ENCODE results near the gene ST3GAL3.
A peak's percentile ranks its signal among the peaks of the same experiment; 100 is the strongest.

Gene ST3GAL3

DNA sequence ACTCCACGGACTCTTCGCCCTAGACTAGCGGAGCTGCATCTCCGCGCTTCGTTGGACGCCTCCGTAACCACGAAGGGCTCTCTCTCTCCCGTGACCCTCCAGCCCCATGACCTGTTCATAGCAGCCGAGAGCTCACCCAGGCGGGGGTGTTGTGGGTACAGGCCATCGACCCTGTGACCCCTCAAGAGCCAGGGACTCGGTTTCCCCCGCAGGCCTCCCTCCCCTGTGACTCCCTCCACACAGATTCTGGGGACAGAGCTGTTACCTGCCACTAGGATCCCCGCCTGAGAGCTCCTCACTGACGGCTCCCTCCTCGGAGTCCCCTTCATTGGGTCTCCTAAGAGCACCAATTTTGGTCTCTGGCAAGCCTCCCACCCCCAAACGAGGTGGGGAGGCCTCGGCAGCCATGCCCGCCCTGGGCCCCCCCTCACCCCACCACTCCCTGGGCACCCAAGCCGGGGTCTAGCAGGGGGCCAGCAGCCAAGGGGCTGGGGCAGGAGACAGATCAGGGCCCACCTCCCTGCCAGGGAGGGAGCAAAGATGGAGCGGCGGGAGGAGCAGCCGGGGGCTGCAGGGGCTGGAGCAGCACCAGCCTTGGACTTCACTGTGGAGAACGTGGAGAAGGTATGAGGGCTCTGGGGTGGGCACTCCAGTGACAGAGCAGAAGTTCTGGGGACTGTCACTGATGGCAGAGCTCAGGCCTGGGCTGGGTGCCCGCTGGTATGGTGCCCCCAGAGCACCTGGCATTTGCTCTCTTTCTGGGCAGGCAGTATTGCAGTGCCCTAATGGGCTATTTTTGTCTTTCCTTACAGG is 239.9 kb downstream of the ST3GAL3 start:
- peak; percentile 35 for DNase-seq

GRCh38 chr1:43947874-43948437 is 240.6 kb downstream of the ST3GAL3 start:
- no peak for DNase-seq

GRCh38 chr1:43949678-43950077 is 242.3 kb downstream of the ST3GAL3 start:
- DNase-seq, result no peak

GRCh38 chr1:43951021-43951985 is 244.0 kb downstream of the ST3GAL3 start:
- DNase-seq, result no peak

DNA sequence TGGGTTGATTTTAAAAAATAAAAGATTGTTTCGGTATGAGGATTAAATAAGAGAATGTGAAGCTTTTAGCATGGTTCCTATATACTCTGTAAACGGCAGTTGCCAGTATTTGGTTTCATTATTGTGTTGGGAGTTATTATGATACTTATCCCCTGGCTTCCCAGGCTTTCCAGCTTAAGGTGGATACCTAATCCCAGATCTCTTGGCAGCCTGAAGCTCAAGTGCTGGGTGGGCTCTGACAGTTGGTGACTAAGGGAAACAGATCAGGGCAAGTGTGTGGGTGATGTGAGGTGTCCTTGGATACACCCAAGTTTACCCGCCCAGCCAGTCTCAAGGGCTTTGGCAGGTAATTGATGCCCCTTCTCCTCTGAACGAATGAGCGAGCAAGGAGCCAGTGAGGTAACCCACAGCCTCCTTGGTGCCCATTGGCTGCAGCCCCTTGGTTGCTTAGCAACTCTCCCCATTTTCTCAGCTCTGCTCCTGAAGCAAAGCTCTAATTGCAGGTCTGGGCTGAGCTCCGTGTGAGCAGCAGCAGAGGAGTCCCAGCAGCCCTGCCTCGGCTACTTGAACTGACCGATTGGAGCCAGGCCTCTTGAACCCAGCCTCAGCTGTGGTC is 245.5 kb downstream of the ST3GAL3 start:
- DNase-seq, result no peak

DNA sequence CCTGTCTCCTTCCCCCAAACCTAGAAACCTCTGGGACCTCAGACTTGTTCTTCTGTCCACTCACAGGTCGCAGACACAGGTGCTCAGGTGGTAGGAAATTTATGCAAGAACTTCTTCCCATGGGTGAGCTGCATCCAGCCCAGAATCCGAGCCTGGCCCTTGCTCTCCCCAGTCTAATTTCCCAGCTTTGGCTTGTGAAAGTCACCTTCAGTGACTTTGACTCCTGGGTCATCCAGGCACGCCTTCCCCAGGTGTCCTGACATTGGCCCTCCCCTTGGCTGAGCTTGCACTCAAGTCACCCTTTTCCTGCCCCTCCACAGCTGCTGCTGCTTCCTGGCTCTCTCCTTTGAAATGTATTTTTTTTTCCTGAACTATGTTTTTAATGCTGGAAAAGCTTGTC is 246.0 kb downstream of the ST3GAL3 start:
- DNase-seq, result no peak

GRCh38 chr1:43954036-43954435 is 246.7 kb downstream of the ST3GAL3 start:
- DNase-seq, result no peak

- DNase-seq, result no peak
Observed at GRCh38 chr1:43956234-43956633, 248.9 kb downstream of the ST3GAL3 start.

DNA sequence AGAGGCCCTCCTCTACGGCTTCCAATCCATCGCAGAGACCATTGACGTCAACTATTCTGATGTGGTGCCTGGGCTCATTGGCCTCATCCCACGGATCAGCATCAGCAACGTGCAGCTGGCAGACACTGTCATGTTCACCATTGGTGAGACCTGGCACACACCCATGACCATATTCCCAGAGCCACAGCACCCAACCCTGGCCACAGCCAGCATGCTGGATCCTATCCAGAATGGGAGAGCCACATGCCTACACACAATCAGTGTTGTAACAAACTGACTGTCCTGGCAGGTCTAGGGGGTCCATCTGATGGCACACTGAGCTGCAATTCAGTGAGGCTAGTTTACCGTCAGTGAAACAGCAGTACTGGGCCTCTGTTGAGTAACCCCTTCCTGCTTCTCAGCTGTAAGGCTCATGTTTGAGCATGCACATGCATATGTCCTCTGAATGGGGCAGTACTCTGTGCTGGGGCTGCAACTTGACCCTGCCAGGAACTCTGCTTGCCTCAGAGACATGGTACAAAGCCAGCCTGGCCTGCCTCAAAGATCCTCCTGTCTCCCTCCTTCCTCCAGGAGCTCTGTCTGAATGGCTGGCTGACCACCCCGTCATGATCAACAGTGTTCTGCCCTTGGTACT is 250.2 kb downstream of the ST3GAL3 start:
- DNase-seq, result no peak

DNA sequence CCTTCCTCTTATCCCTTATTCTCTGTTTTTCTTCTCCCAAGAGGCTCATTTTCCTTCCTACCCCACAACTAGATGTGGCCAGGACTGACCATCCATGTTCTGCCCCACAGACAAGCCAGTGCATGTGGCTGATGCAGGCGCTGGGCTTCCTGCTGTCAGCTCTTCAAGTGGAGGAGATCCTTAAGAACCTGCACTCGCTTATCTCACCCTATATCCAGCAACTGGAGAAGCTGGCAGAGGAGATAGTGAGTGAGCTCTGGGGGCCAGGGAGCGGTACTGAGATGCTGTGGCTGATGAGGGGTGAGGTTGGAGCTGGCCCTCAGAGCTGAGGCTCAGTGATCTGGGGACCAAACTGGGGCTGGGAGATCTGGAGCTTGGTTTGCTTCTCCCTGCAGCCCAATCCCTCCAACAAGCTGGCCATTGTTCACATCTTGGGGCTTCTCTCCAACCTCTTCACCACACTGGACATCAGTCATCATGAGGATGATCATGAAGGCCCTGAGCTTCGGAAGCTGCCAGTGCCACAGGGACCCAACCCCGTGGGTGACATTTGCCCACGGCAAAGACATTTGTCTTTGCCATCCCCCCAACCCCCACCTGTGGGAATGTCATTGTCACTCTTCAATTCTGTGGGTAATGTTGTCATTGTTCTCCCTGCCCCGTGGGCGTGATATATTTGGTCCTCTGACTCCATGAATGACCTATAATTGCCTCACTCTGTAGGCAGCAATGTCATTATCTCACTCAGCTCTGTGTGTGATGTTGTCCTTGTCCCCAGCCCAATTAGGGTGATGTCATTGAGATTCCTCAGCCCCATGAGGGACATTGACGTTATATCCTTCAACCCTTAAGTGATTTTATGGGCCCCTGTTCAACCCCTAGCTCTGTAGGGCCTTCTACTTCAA is 251.3 kb downstream of the ST3GAL3 start:
- no peak for DNase-seq

GRCh38 chr1:43960798-43961197 is 253.5 kb downstream of the ST3GAL3 start:
- DNase-seq, result no peak

DNA sequence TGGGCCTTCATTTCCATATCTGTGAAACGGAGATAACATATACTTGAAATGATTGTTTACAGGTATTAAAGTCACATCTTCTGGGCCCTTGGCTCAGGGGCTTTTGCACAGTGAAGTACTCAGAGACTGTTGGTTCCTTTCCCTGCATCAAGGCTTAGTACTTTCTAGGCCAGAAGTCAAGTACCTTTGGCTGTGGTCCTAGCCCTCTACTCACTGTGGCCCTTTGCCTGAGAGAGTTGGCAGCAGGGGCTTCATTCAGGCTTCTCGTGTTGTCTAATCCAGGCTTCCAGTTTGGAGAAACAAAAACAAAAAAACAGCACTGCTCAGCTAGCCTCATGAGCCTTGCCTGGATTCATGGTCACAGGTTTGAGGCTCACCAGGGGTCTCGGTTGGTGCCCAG is 254.4 kb downstream of the ST3GAL3 start:
- no peak for DNase-seq

DNA sequence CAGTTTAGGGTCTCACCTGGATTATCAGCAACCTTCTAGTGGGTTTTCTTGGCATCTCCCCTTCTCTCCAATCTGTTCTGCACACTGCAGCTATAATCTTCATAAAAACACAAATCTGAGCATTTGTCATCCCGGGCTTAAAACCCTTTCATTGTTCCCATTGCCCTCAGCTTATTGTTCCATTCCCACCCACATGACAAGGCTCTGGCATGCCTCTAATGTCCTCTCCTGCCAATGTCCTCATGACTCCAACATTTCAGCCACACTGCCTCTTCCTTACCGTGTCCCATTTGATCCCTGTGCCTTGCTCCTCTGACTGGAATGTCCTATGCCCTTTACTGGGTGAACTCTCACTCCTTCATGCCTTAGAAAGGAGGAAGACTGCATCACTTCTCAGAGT is 255.0 kb downstream of the ST3GAL3 start:
- DNase-seq, result no peak

DNA sequence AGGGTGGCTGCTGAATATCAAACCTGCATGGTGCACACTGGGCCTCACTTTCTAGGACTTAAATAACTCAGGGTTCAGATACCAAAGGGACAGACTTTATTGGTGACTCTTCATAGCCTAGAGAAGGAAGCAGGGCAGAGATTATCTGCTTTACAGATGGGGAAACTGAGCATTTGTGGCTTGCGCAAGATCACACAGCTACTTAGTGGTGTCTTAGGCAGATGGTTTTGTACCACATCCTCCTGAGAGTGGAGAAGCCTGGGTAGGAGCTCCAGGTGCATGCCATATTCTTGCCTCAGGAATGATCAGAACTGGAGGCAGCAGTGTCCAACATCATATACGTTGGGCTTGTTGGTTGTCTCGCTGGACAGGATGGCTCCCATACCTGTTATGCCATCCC is 255.7 kb downstream of the ST3GAL3 start:
- DNase-seq, result no peak

- DNase-seq, result no peak
Observed at GRCh38 chr1:43963890-43964289, 256.6 kb downstream of the ST3GAL3 start.

DNA sequence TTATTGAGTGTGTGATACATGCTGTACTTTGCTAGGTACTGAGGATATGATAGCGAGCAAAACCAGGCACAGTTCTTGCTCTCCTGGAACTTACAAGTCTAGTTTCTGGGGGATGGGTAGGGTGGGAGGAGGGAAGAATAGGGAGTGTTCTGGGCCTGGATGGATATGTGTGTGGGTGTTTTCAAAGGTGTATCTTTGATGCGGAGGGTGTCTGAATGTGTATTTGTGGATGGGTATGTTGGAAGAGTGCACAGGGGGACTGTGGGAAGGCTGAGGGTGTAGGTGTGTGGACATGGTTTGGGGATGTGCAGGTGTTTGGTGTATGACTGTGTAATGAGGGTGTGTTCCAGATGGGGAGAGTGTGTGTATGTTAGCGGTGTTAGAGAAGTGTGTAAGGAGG is 258.0 kb downstream of the ST3GAL3 start:
- DNase-seq, result no peak

DNA sequence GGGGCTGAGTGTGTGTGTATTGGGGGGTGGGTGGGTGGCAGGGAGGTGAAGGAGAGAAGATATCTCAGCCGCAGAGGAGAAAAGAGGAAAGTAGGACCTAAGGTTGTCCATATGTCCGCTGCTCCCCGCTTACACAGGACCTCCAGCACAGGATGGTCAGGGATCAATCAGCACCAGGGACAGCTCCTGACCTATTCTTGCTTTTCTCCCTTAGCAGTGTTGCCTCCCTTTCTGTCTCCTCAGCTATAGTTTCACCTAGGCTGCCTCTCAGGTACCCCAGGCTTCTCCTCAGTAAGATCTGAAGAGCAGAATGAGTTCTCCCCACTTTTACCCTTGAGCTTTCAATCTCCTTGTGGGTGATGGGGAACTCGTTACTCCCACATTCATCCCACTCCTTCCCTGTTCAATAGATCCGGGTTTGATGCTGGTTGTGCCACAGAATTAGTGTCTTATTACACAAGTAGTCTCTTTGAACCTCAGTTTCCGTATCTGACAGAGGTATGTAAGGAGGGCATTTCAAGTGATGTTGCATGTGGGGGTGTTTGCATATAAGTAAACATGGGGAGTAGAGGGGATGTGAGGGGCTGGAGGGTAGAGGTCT is 261.1 kb downstream of the ST3GAL3 start:
- DNase-seq, result peak; percentile 45

DNA sequence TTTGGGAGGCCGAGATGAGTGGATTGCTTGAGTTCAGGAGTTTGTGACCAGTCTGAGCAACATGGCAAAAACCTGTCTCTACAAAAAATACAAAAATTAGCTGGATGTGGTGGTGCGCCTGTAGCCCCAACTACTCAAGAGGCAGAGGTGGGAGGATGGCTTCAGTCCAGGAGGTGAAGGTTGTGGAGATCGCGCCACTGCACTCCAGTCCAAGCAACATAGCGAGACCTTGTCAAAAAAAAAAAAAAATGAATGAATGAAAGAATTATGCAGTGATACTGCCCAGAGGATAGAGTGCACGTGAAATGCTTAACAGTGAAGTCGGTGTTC is 262.0 kb downstream of the ST3GAL3 start:
- DNase-seq, result no peak

- DNase-seq, result peak; percentile 98
Observed at GRCh38 chr1:43969746-43970466, 262.6 kb downstream of the ST3GAL3 start, which contains the start of gene DPH2. Gene DPH2, plus strand, starts transcription at chr1:43970010. Its CDS starts 166 bp downstream, at chr1:43970176.

- DNase-seq, result no peak
Observed at GRCh38 chr1:43970502-43970901, 263.2 kb downstream of the ST3GAL3 start.
